ENCODE data around the gene PALLD. TPM values are rescaled to one million over a fixed set of nuclear protein-coding genes. Genes with fewer than 3 reads are reported as not detected.
A peak's percentile ranks its signal among the peaks of the same experiment; 100 is the strongest.

The PALLD gene
- total RNA-seq, 4 donors from 2014 or later = 60.2 to 437 (median 118) TPM

DNA sequence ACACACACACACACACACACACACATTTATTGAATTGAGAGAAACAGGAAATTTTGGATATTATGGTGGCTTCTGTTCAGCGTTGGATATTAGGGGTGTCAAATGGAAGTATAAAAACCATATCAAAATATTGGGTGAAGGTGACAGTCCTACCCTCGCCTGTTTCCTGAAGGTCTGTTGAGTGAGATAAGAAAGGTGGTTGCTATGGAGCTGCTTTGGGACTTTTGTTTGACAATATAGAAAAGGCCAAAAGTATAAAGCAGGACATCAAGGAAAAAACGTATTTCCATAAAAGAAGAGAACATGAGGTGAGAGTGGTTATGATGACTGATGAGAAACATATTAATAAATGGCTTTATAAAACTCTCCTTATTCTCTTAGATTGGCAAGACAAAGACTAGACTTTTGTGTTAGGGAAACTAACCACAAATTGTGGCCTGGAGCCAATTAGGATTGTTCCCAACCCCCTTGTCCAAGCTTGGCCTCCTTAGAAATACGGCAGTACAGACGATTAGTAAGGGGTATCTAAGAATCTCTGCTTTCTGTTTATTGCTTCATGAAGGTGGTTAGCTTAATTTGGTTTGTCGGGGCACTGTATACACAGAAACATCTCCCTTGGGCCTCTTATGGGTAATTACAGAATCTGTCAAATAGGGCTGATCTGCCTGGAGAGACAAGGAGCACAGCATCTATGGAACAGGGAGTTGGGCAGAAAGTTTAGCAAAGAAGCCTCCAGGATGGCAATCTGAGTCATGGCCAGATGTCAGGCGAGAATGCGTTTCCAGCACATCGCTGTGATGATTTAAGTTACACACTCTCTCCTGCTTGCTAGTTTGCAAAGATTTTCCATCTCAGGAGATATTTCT is 315.2 kb downstream of the PALLD start:
- TF ChIP-seq CTCF (IDR thresholded peaks at IDR 0.05) = no peak
- TF ChIP-seq POLR2A (IDR thresholded peaks at IDR 0.05) = no peak
- intact Hi-C loops (cut with DNase I) = no loop called here
- WGBS, 2 donors = 60 to 62% methylated on average over 9 of the region's 9 CpGs

GRCh38 chr4:168812806-168813205 is 316.0 kb downstream of the PALLD start:
- H3K4me3 ChIP-seq = no peak overlapping the region
- TF ChIP-seq CTCF (IDR thresholded peaks at IDR 0.05) (no peak), POLR2A (IDR thresholded peaks at IDR 0.05) (no peak)
- no peaks in the 10 kb centered on the region for H3K27me3 ChIP-seq
- no peak for DNase-seq
- no peaks in the 10 kb centered on the region for H3K36me3 ChIP-seq
- intact Hi-C loops (cut with DNase I) = no loop called here
- H3K27ac ChIP-seq = peak overlapping the region in 3 of 4 donors; percentile 56 to 78 (median 70)
- WGBS, 2 donors = 69 to 78% methylated on average over 6 of the region's 6 CpGs
- no peaks in the 10 kb centered on the region for H3K9me3 ChIP-seq
- peaks cover 0 to 60% (median 8%) of the 10 kb centered on the region in 3 donors for H3K4me1 ChIP-seq

More for the DNA sequence above, 315.2 kb downstream of the PALLD start:
- Histone ChIP-seq H3K4me1 (peaks cover 0 to 52% (median 4%) of the 10 kb centered on the region in 3 donors), H3K36me3 (no peaks in the 10 kb centered on the region), H3K4me3 (no peak overlapping the region), H3K27me3 (no peaks in the 10 kb centered on the region), H3K27ac (peak overlapping the region; percentile 21 to 78 (median 63)), H3K9me3 (no peaks in the 10 kb centered on the region)
- no peak for DNase-seq

DNA sequence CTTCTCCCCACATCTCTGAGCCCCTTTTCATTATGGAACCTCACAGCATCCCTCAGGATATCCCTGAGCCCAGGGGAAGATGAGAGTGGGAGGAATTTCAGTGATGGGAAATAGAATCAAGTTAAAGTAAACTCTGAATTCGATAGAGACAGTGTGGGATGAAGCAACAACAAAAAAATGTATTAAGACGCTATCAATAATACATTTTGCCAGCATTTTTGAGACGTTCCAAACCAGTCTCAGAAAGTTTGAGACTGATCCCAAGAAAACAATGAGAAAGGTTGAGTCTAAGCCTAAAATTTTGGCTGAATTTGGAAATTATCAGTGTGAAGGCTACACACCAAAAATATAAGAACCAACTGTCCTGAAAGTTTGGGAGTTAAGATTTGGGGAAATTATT is 317.0 kb downstream of the PALLD start:
- DNase-seq = no peak
- peak overlapping the region in 3 of 4 donors; percentile 34 to 70 (median 65) for H3K27ac ChIP-seq
- 45 to 56% methylated on average over 3 of the region's 3 CpGs for WGBS, 2 donors
- intact Hi-C loops (cut with DNase I) = no loop called here
- H3K27me3 ChIP-seq = no peaks in the 10 kb centered on the region
- no peak overlapping the region for H3K4me3 ChIP-seq
- H3K36me3 ChIP-seq = no peaks in the 10 kb centered on the region
- TF ChIP-seq CTCF (IDR thresholded peaks at IDR 0.05) = no peak
- no peak for TF ChIP-seq POLR2A (IDR thresholded peaks at IDR 0.05)
- H3K9me3 ChIP-seq = no peaks in the 10 kb centered on the region
- peaks cover 0 to 66% (median 8%) of the 10 kb centered on the region in 3 donors for H3K4me1 ChIP-seq

DNA sequence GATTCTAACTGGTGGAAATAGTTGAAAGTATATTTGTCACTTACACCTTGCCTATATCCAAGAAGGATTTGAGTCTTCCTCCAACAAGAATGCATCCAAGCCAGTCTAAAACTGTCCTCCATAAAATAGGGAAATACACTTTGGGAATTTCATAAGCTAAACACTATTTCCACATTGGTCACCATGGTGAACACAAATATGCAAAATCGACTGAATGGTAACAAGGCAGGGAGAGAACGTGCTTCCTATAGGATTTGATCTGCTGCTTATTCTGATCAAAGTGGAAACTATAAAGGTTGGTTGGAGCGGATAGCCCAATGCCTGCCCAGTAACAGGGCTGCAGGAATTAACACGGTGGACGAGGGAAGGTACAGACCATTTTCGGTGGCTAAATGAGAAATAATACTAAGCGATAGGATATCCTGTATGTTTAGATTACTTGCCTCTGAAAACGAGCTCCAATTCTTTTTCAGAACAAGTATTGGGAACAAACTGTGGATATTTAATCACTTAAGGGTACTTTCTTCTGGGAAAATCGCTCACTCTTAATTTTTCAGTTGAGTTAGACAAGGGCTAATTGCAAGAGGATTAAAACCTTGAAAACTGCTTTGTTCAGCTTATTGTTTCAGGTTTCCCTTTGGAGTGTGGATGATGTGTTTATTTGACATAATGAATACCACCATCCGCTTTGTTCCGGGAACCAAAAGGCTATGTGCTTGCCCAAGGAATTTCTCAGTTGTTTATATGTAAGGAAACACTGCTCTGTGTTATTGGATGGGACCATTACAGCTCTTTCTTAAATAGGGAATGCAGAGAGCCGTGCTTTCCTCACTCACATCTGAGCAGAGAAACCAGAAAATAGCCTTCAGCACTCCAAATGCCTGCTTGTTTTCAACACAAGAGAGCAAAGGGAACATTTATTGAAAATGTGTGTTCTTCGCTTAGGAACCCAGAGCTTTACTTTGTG is 318.8 kb downstream of the PALLD start:
- no peak for DNase-seq
- TF ChIP-seq POLR2A (IDR thresholded peaks at IDR 0.05) (no peak), CTCF (IDR thresholded peaks at IDR 0.05) (no peak)
- H3K4me1 ChIP-seq = peaks cover 0 to 65% (median 8%) of the 10 kb centered on the region in 3 donors
- no peaks in the 10 kb centered on the region for H3K36me3 ChIP-seq
- no peaks in the 10 kb centered on the region for H3K9me3 ChIP-seq
- 45 to 55% methylated on average over 13 of the region's 13 CpGs for WGBS, 2 donors
- no peaks in the 10 kb centered on the region for H3K27me3 ChIP-seq
- intact Hi-C loops (cut with DNase I) = no loop called here
- peak overlapping the region in 1 of 4 donors; percentile 52 for H3K4me3 ChIP-seq
- peak overlapping the region; percentile 20 to 85 (median 74) for H3K27ac ChIP-seq

Data from esophagus squamous epithelium (tissue), 5 donors.